ENCODE measurements around the gene PSIP1. TPM values are rescaled to one million over a fixed set of nuclear protein-coding genes. Genes with fewer than 3 reads are reported as not detected.
A peak's percentile ranks its signal among the peaks of the same experiment; 100 is the strongest.

Gene PSIP1
- total and polyA plus RNA-seq, 2 experiments from 2014 or later: 77.6 to 101 TPM

GRCh38 chr9:15485836-15486666 is 24.7 kb downstream of the PSIP1 start:
- Histone ChIP-seq H3K4me1 (ENCODE audit: low read depth) (no peaks in the 10 kb centered on the region), H3K9me3 (ENCODE audit: low read depth) (no peaks in the 10 kb centered on the region), H3K36me3 (peaks cover 17% of the 10 kb centered on the region), H3K27ac (no peak overlapping the region), H3K4me3 (no peak overlapping the region), H3K27me3 (no peaks in the 10 kb centered on the region)
- peak; percentile 56 for TF ChIP-seq CTCF (IDR thresholded peaks at IDR 0.05; ENCODE audit: low read depth, low read length)
- peak; percentile 7 to 36 for DNase-seq (ENCODE audit: low read depth in 1 of 2, low spot score in 1 of 2)

GRCh38 chr9:15484802-15485201 is 26.0 kb downstream of the PSIP1 start:
- no peak overlapping the region for H3K4me3 ChIP-seq
- no peak overlapping the region for H3K27ac ChIP-seq
- no peaks in the 10 kb centered on the region for H3K9me3 ChIP-seq (ENCODE audit: low read depth)

GRCh38 chr9:15482146-15482545 is 28.6 kb downstream of the PSIP1 start:
- peaks cover 19% of the 10 kb centered on the region for H3K36me3 ChIP-seq
- H3K27me3 ChIP-seq: no peaks in the 10 kb centered on the region
- no peaks in the 10 kb centered on the region for H3K9me3 ChIP-seq (ENCODE audit: low read depth)
- no peak overlapping the region for H3K4me3 ChIP-seq
- no peaks in the 10 kb centered on the region for H3K4me1 ChIP-seq (ENCODE audit: low read depth)
- DNase-seq (ENCODE audit: low read depth in 1 of 2, low spot score in 1 of 2): no peak
- no peak for TF ChIP-seq CTCF (IDR thresholded peaks at IDR 0.05; ENCODE audit: low read depth, low read length)
- H3K27ac ChIP-seq: no peak overlapping the region

More at GRCh38 chr9:15484802-15485201, 26.0 kb downstream of the PSIP1 start:
- Histone ChIP-seq H3K27me3 (no peaks in the 10 kb centered on the region), H3K36me3 (peaks cover 17% of the 10 kb centered on the region), H3K4me1 (ENCODE audit: low read depth) (no peaks in the 10 kb centered on the region)
- no peak for TF ChIP-seq CTCF (IDR thresholded peaks at IDR 0.05; ENCODE audit: low read depth, low read length)
- no peak for DNase-seq (ENCODE audit: low read depth in 1 of 2, low spot score in 1 of 2)

DNA sequence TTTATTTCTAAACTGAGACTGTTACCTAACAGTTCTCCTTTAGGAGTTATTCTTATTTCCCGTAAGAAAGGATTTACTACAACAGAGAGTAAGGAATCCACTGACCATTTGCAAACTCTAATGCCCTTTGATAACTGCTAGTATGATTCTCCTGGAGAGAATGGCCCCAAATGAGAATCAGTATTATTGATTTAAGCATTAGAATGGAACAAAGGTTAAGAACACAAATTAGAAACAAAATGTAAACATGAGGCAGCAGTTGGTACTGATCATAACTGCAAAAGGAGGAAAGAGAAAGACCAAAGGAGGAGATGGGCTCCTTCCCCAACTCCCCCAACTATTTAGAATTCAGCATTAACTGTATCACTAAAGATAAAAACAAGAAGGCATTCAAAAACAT is 30.7 kb downstream of the PSIP1 start:
- no peak overlapping the region for H3K27ac ChIP-seq
- H3K4me3 ChIP-seq: no peak overlapping the region
- no peaks in the 10 kb centered on the region for H3K9me3 ChIP-seq (ENCODE audit: low read depth)
- H3K27me3 ChIP-seq: no peaks in the 10 kb centered on the region
- no peaks in the 10 kb centered on the region for H3K4me1 ChIP-seq (ENCODE audit: low read depth)
- no peak for DNase-seq (ENCODE audit: low read depth in 1 of 2, low spot score in 1 of 2)
- peaks cover 25% of the 10 kb centered on the region for H3K36me3 ChIP-seq
- TF ChIP-seq CTCF (IDR thresholded peaks at IDR 0.05; ENCODE audit: low read depth, low read length): no peak

GRCh38 chr9:15475923-15476536 is 34.7 kb downstream of the PSIP1 start:
- DNase-seq (ENCODE audit: low read depth in 1 of 2, low spot score in 1 of 2): no peak
- Histone ChIP-seq H3K27me3 (no peaks in the 10 kb centered on the region), H3K4me1 (ENCODE audit: low read depth) (no peaks in the 10 kb centered on the region), H3K36me3 (peaks cover 41% of the 10 kb centered on the region), H3K27ac (peak overlapping the region; percentile 36), H3K4me3 (no peak overlapping the region), H3K9me3 (ENCODE audit: low read depth) (no peaks in the 10 kb centered on the region)
- TF ChIP-seq CTCF (IDR thresholded peaks at IDR 0.05; ENCODE audit: low read depth, low read length): no peak

All from cardiac muscle cell (in vitro differentiated cells and primary cell).